HCT116 (cell line): ENCODE measurements around the gene ZBTB5. TPM values are rescaled to one million over a fixed set of nuclear protein-coding genes. Genes with fewer than 3 reads are reported as not detected.

Experiments used
- ATAC-seq: fragments of 200-7000 bp; cut with Tn5 transposase; 2 replicates; pipeline ENCODE4 v1.9.1; 2020; ENCODE audit warnings: mild to moderate bottlenecking, moderate library complexity
- BruUV-seq: library from RNA; stranded (reverse); fragments of 400-500 nt; replicated peaks from 2 replicates; lab custom pipeline; 2021; lab: Mats Ljungman, UMichigan
- CTCF ChIA-PET: fragments of 300-600 bp; sonication (Branson Sonifier 250); formaldehyde crosslinking; loops from one replicate; lab custom pipeline; 2021; ENCODE audit warnings: antibody characterized with exemption; lab: Charles Lee
- POLR2A ChIA-PET: fragments of 300-600, 350-600 bp; sonication (Branson Sonifier 250); formaldehyde crosslinking; loops from one replicate; lab custom pipeline; 2021; ENCODE audit warnings: antibody characterized with exemption; lab: Charles Lee
- RAD21 ChIA-PET, 2 experiments: fragments of 300-600 bp; sonication (Branson Sonifier 250); formaldehyde crosslinking; loops; one replicate each; lab custom pipeline; 2023; ENCODE audit warnings: low total read pairs in 2 of 2; ENCODE audit not compliant: uncharacterized antibody in 2 of 2, unreplicated experiment in 2 of 2, low non-redundant PET in 1 of 2; lab: Charles Lee
- DNase-seq: peaks from one replicate; pipeline ENCODE4 v3.0.0-alpha.2; 2010; ENCODE audit warnings: low read depth, low spot score
- H2AFZ ChIP-seq: fragments of 200-600 bp; shearing (Covaris generic), sonication (generic); 2 replicates; pipeline ENCODE4 v1.6.1; 2017; ENCODE audit warnings: low read depth, mixed run types, mixed read lengths, antibody characterized with exemption, low read length; ENCODE audit not compliant: poor library complexity, severe bottlenecking
- H3K27ac ChIP-seq: 2 replicates; pipeline ENCODE4 v1.5.1; 2012; ENCODE audit warnings: low read depth, low read length
- H3K27me3 ChIP-seq: fragments of 200-600 bp; sonication (generic); 2 replicates; pipeline ENCODE4 v1.6.1; 2016; ENCODE audit warnings: mixed run types, low read length, mixed read lengths; ENCODE audit not compliant: insufficient read depth
- H3K36me3 ChIP-seq, 2 experiments: fragments of 200-500 bp in 1 of 2; fragments of 200-600 bp in 1 of 2; sonication (Bioruptor generic) in 1 of 2; sonication (generic) in 1 of 2; 2 replicates each; pipeline versions ENCODE4 v1.5.1 to v1.6.1; 2014 to 2016; ENCODE audit warnings: low read length in 2 of 2, inconsistent platforms in 1 of 2, mixed read lengths in 1 of 2, mixed run types in 1 of 2; ENCODE audit not compliant: insufficient read depth in 2 of 2, control insufficient read depth in 1 of 2
- H3K4me1 ChIP-seq, 2 experiments: fragments of 200-600 bp in 1 of 2; sonication (generic) in 1 of 2; 2 replicates each; pipeline versions ENCODE4 v1.5.1 to v1.6.1; 2012 to 2017; ENCODE audit warnings: low read length in 2 of 2, inconsistent platforms in 1 of 2, mild to moderate bottlenecking in 1 of 2, mixed read lengths in 1 of 2, mixed run types in 1 of 2, moderate library complexity in 1 of 2; ENCODE audit not compliant: insufficient read depth in 2 of 2, control insufficient read depth in 1 of 2
- H3K4me2 ChIP-seq: fragments of 200-600 bp; sonication (generic); 2 replicates; pipeline ENCODE4 v1.6.1; 2017; ENCODE audit warnings: mixed run types, low read length, mixed read lengths
- H3K4me3 ChIP-seq, 2 experiments: fragments of 200-600 bp in 1 of 2; sonication (generic) in 1 of 2; replicated peaks in 1 of 2; 2 replicates each; pipeline ENCODE4 v1.5.1; 2011 to 2016; ENCODE audit warnings: low read length in 2 of 2, control low read depth in 1 of 2, low read depth in 1 of 2, mild to moderate bottlenecking in 1 of 2, mixed read lengths in 1 of 2, mixed run types in 1 of 2
- H3K79me2 ChIP-seq: fragments of 200-600 bp; sonication (generic); 2 replicates; pipeline ENCODE4 v1.6.1; 2017; ENCODE audit warnings: mild to moderate bottlenecking, mixed run types, low read length, moderate library complexity, mixed read lengths; ENCODE audit not compliant: insufficient read depth
- H3K9ac ChIP-seq: fragments of 200-600 bp; sonication (generic); 2 replicates; pipeline ENCODE4 v1.6.1; 2016; ENCODE audit warnings: low read length, mixed read lengths
- H3K9me2 ChIP-seq: fragments of 200-600 bp; sonication (generic), shearing (Covaris generic); 2 replicates; pipeline ENCODE4 v1.6.1; 2017; ENCODE audit warnings: mixed run types, mild to moderate bottlenecking, moderate library complexity; ENCODE audit not compliant: insufficient read depth
- H3K9me3 ChIP-seq, 2 experiments: fragments of 200-500 bp in 1 of 2; fragments of 200-600 bp in 1 of 2; sonication (Bioruptor generic) in 1 of 2; sonication (generic) in 1 of 2; 2 replicates each; pipeline ENCODE4 v1.6.1; 2014 to 2017; ENCODE audit warnings: low read length in 2 of 2, mixed read lengths in 2 of 2, inconsistent platforms in 1 of 2, low read depth in 1 of 2, mild to moderate bottlenecking in 1 of 2, mixed run types in 1 of 2, moderate library complexity in 1 of 2; ENCODE audit not compliant: control insufficient read depth in 1 of 2, insufficient read depth in 1 of 2
- H4K20me1 ChIP-seq: fragments of 200-600 bp; sonication (generic), shearing (Covaris generic); 2 replicates; pipeline ENCODE4 v1.6.1; 2017; ENCODE audit warnings: mixed run types, mild to moderate bottlenecking, moderate library complexity; ENCODE audit not compliant: insufficient read depth
- CBX3 ChIP-seq: IDR thresholded peaks from 2 replicates; pipeline ENCODE4 v1.6.1; 2012; ENCODE audit warnings: low read depth
- ELF1 ChIP-seq: IDR thresholded peaks from 2 replicates; pipeline ENCODE4 v1.6.1; 2012; ENCODE audit warnings: low read depth, borderline replicate concordance
- EZH2 ChIP-seq: fragments of 200-600 bp; sonication (generic); IDR thresholded peaks from 2 replicates; pipeline ENCODE4 v1.6.1; 2017; ENCODE audit warnings: antibody characterized with exemption, mixed run types
- JUND ChIP-seq: IDR thresholded peaks from 2 replicates; pipeline ENCODE4 v1.6.1; 2012
- POLR2A ChIP-seq: IDR thresholded peaks from 2 replicates; pipeline ENCODE4 v1.7.0; 2011; ENCODE audit warnings: borderline replicate concordance; ENCODE audit not compliant: insufficient read depth, insufficient read length; ENCODE audit errors: extremely low read depth
- POLR2AphosphoS5 ChIP-seq: IDR thresholded peaks from 2 replicates; pipeline ENCODE4 v1.6.1; 2011; ENCODE audit warnings: mild to moderate bottlenecking, low read depth, low read length, moderate library complexity
- REST ChIP-seq: IDR thresholded peaks from 2 replicates; pipeline ENCODE4 v1.6.1; 2012; ENCODE audit warnings: low read depth
- intact Hi-C: fragments of 100-400 bp; cut with micrococcal nuclease; formaldehyde crosslinking; loops from 2 replicates; pipeline ENCODE4 v1.10.0; 2022
- total RNA-seq: library from RNA; stranded (reverse); gene quantifications from one replicate; pipeline ENCODE4 v1.2.1, GENCODE V29; 2021; ENCODE audit not compliant: unreplicated experiment

ZBTB5 gene
- total RNA-seq, 1 experiment from 2014 or later, result 22.3 TPM

DNA sequence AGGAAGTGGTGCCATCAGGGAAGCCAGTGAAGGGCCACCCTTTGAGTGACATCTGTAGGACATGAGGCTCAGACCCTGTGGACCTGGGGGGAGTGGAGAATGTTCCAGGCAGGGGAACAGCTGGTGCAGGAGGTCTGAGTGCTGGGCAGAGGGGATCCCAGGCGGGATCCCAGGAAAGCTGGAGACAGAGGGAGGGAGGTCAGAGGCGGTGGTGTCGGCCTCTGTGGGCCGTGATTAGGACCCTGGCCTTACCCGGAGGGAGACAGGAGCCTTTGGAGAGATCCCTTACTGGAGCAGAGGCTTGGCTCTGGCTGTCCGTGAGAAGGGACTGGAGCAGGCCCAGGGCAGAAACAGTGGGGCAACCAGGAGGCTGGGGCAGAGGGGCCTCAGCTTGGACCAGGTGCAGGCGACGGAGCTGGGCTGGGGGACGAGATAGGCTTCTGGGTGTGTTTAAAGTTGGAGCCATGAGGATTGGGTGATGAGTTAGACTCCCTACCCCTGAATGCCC, 54.8 kb downstream of the ZBTB5 start:
- TF ChIP-seq POLR2A, result no peak
- TF ChIP-seq JUND, result no peak
- no peak for TF ChIP-seq POLR2AphosphoS5
- TF ChIP-seq ELF1, result no peak
- TF ChIP-seq CBX3, result no peak
- no peak for TF ChIP-seq EZH2
- no peak for TF ChIP-seq REST
- Histone ChIP-seq H3K4me2 (no peak overlapping the region), H4K20me1 (no peaks in the 10 kb centered on the region), H3K27ac (no peak overlapping the region), H3K9ac (no peak overlapping the region), H3K9me2 (no peaks in the 10 kb centered on the region), H3K36me3 (no peaks in the 10 kb centered on the region), H3K4me1 (peaks cover 0 to 22% of the 10 kb centered on the region in 2 experiments; a peak in 3 of 4 replicates), H3K9me3 (no peaks in the 10 kb centered on the region), H3K79me2 (no peaks in the 10 kb centered on the region), H3K4me3 (no peak overlapping the region), H3K27me3 (no peaks in the 10 kb centered on the region), H2AFZ (no peak overlapping the region)
- ATAC-seq, result no peak
- DNase-seq, result no peak
- ChIA-PET CTCF (interaction anchor here (0.8 to 2.3 kb wide), 4 partner anchors 12 to 537 kb away, joined by 3 to 35 read pairs (median 5); partner anchors contain the start of gene GRHPR), POLR2A (interaction anchor here (1.4 kb wide), 1 partner anchor 12 kb away, joined by 4 read pairs; the partner anchor contains the start of gene GRHPR), RAD21 (interaction anchor here in 1 of 2 experiments (1.4 kb wide), 1 partner anchor 414 kb away, joined by 3 read pairs; no protein-coding TSS in a partner anchor)
- intact Hi-C loops, result loop anchor here (1.0 kb wide), 1 partner anchor 414 kb away; no protein-coding TSS in a partner anchor
- no TSS peak for BruUV-seq
